H9 (cell line): ENCODE data around the gene ODAD4. TPM values are rescaled to one million over a fixed set of nuclear protein-coding genes. Genes with fewer than 3 reads are reported as not detected.

Source experiments
- DNase-seq: peaks from one replicate; pipeline ENCODE4 v3.0.0-alpha.2; 2017
- H2AFZ ChIP-seq: one replicate; pipeline ENCODE4 v1.6.1; 2013; ENCODE audit warnings: mild to moderate bottlenecking, low read length, control low read depth, moderate library complexity
- H2AK5ac ChIP-seq: 2 replicates; pipeline ENCODE4 v1.6.1; 2013; ENCODE audit warnings: low read length, control low read depth, mixed read lengths; ENCODE audit not compliant: insufficient read length
- H2BK120ac ChIP-seq: one replicate; pipeline ENCODE4 v1.6.1; 2013; ENCODE audit warnings: low read depth, mild to moderate bottlenecking, low read length, control low read depth, inconsistent platforms; ENCODE audit not compliant: poor library complexity, severe bottlenecking
- H2BK12ac ChIP-seq: 2 replicates; pipeline ENCODE4 v1.6.1; 2013; ENCODE audit warnings: low read length, control low read depth, mixed read lengths, low read depth; ENCODE audit not compliant: insufficient read length
- H2BK15ac ChIP-seq: 2 replicates; pipeline ENCODE4 v1.6.1; 2013; ENCODE audit warnings: low read depth, low read length, control low read depth
- H2BK20ac ChIP-seq: one replicate; pipeline ENCODE4 v1.6.1; 2013; ENCODE audit warnings: low read depth, mild to moderate bottlenecking, low read length, control low read depth, inconsistent platforms; ENCODE audit not compliant: poor library complexity, severe bottlenecking
- H2BK5ac ChIP-seq: 2 replicates; pipeline ENCODE4 v1.6.1; 2013; ENCODE audit warnings: low read length, control low read depth, mixed read lengths; ENCODE audit not compliant: insufficient read length
- H3K14ac ChIP-seq: 2 replicates; pipeline ENCODE4 v1.6.1; 2013; ENCODE audit warnings: low read length, control low read depth; ENCODE audit not compliant: insufficient read depth
- H3K18ac ChIP-seq: 2 replicates; pipeline ENCODE4 v1.6.1; 2013; ENCODE audit warnings: low read depth, mild to moderate bottlenecking, mixed read lengths, low read length, control low read depth; ENCODE audit not compliant: insufficient read length
- H3K23ac ChIP-seq: 2 replicates; pipeline ENCODE4 v1.6.1; 2013; ENCODE audit warnings: low read length, control low read depth, mixed read lengths, low read depth; ENCODE audit not compliant: insufficient read length
- H3K23me2 ChIP-seq: 2 replicates; pipeline ENCODE4 v1.6.1; 2013; ENCODE audit warnings: low read depth, mild to moderate bottlenecking, mixed read lengths, low read length, control low read depth; ENCODE audit not compliant: insufficient read length, poor library complexity, severe bottlenecking
- H3K27ac ChIP-seq: 2 replicates; pipeline ENCODE4 v1.5.1; 2013; ENCODE audit warnings: low read length, control low read depth, mixed read lengths, low read depth; ENCODE audit not compliant: insufficient read length
- H3K27me3 ChIP-seq: 2 replicates; pipeline ENCODE4 v1.6.1; 2013; ENCODE audit warnings: low read length, control low read depth, inconsistent platforms; ENCODE audit not compliant: insufficient read depth
- H3K4ac ChIP-seq: 2 replicates; pipeline ENCODE4 v1.6.1; 2013; ENCODE audit warnings: low read depth, mild to moderate bottlenecking, control low read depth, inconsistent platforms, low read length, moderate library complexity
- H3K4me1 ChIP-seq: 2 replicates; pipeline ENCODE4 v1.6.1; 2013; ENCODE audit warnings: low read length, control low read depth, inconsistent platforms; ENCODE audit not compliant: insufficient read depth
- H3K4me2 ChIP-seq: 2 replicates; pipeline ENCODE4 v1.6.1; 2013; ENCODE audit warnings: low read length, control low read depth, mixed read lengths; ENCODE audit not compliant: insufficient read length, insufficient read depth
- H3K56ac ChIP-seq: 2 replicates; pipeline ENCODE4 v1.6.1; 2013; ENCODE audit warnings: low read depth, mild to moderate bottlenecking, mixed read lengths, low read length, control low read depth; ENCODE audit not compliant: insufficient read length
- H3K79me1 ChIP-seq: 2 replicates; pipeline ENCODE4 v1.6.1; 2013; ENCODE audit warnings: low read depth, mild to moderate bottlenecking, moderate library complexity, low read length, control low read depth, inconsistent platforms; ENCODE audit not compliant: insufficient read depth, poor library complexity, severe bottlenecking
- H3K79me2 ChIP-seq: 2 replicates; pipeline ENCODE4 v1.6.1; 2013; ENCODE audit warnings: low read length, control low read depth, inconsistent platforms; ENCODE audit not compliant: insufficient read depth
- H3K9ac ChIP-seq: 2 replicates; pipeline ENCODE4 v1.6.1; 2013; ENCODE audit warnings: low read length, control low read depth, mixed read lengths; ENCODE audit not compliant: insufficient read length; ENCODE audit errors: extremely low read depth
- H3K9me3 ChIP-seq: one replicate; pipeline ENCODE4 v1.6.1; 2013; ENCODE audit warnings: low read depth, low read length, inconsistent platforms; ENCODE audit not compliant: control insufficient read depth
- H3T11ph ChIP-seq: one replicate; pipeline ENCODE4 v1.6.1; 2013; ENCODE audit warnings: mild to moderate bottlenecking, low read length, control low read depth, inconsistent platforms
- H4K20me1 ChIP-seq: one replicate; pipeline ENCODE4 v1.6.1; 2013; ENCODE audit not compliant: control insufficient read depth, insufficient read length, insufficient read depth
- H4K5ac ChIP-seq: 2 replicates; pipeline ENCODE4 v1.6.1; 2013; ENCODE audit warnings: low read depth, mild to moderate bottlenecking, mixed read lengths, low read length, control low read depth; ENCODE audit not compliant: insufficient read length
- H4K8ac ChIP-seq: replicated peaks from 2 replicates; pipeline ENCODE4 v1.6.1; 2013; ENCODE audit warnings: low read length, control low read depth, mixed read lengths, low read depth; ENCODE audit not compliant: insufficient read length
- H4K91ac ChIP-seq: 2 replicates; pipeline ENCODE4 v1.6.1; 2013; ENCODE audit warnings: low read depth, mild to moderate bottlenecking, moderate library complexity, mixed read lengths, low read length, control low read depth; ENCODE audit not compliant: insufficient read length
- H3K27ac Mint-ChIP-seq, 3 experiments: 2 replicates in 2 of 3; 3 replicates in 1 of 3; pipeline ENCODE4 v1.8.0; 2020 to 2021; ENCODE audit warnings: mixed read lengths in 3 of 3, mild to moderate bottlenecking in 1 of 3, moderate library complexity in 1 of 3
- H3K27me3 Mint-ChIP-seq: 2 replicates; pipeline ENCODE4 v1.8.0; 2021; ENCODE audit warnings: low read depth, mild to moderate bottlenecking, moderate library complexity, mixed read lengths
- H3K36me3 Mint-ChIP-seq, 3 experiments: 2 replicates in 2 of 3; 3 replicates in 1 of 3; pipeline ENCODE4 v1.8.0; 2020 to 2021; ENCODE audit warnings: low read depth in 3 of 3, mixed read lengths in 3 of 3; ENCODE audit not compliant: insufficient read depth in 1 of 3
- H3K4me1 Mint-ChIP-seq, 2 experiments: 2 replicates each; pipeline ENCODE4 v1.8.0; 2020; ENCODE audit warnings: mixed read lengths in 2 of 2
- H3K4me3 Mint-ChIP-seq, 2 experiments: 2 replicates in 1 of 2; 3 replicates in 1 of 2; pipeline ENCODE4 v1.8.0; 2020 to 2021; ENCODE audit warnings: mild to moderate bottlenecking in 2 of 2, mixed read lengths in 2 of 2, moderate library complexity in 1 of 2
- H3K9me3 Mint-ChIP-seq, 2 experiments: 2 replicates in 1 of 2; 3 replicates in 1 of 2; pipeline ENCODE4 v1.8.0; 2020; ENCODE audit warnings: mild to moderate bottlenecking in 2 of 2, mixed read lengths in 2 of 2, moderate library complexity in 1 of 2
- WGBS: extraction: QIAGEN DNeasy Blood & Tissue Kit; methylation state at CpG from one replicate; pipeline ENCODE4 v1.1.7; 2013; ENCODE audit warnings: missing lambda C conversion rate, low lambda C conversion rate, mixed read lengths; ENCODE audit not compliant: insufficient read length; ENCODE audit errors: extremely low coverage; 5-methylcytosine and 5-hydroxymethylcytosine counted together
- total RNA-seq: library from RNA; stranded (reverse); gene quantifications from 2 replicates; pipeline ENCODE4 v1.2.1, GENCODE V29; 2021
- TF ChIP-seq, protein P1 (sequence below): fragments of 200-600 bp; sonication (generic); conservative IDR thresholded peaks from 3 replicates; pipeline ENCODE4 v1.8.0; 2021; ENCODE audit warnings: antibody characterized with exemption, mild to moderate bottlenecking

ODAD4 gene
- total RNA-seq, 1 experiment from 2014 or later = 2.1 TPM

GRCh38 chr17:41915566-41915965 is 14.9 kb upstream of the ODAD4 start:
- Histone ChIP-seq H3K4me2 (peak overlapping the region; percentile 26), H2BK12ac (no peak overlapping the region), H4K8ac (no peak overlapping the region), H3K27me3 (no peaks in the 10 kb centered on the region), H4K20me1 (peaks cover 11% of the 10 kb centered on the region), H3K79me2 (peaks cover 53% of the 10 kb centered on the region), H3K27ac (no peak overlapping the region), H3K4me1 (peaks cover 8% of the 10 kb centered on the region; the same call in 1 of the 2 replicates), H4K5ac (no peak overlapping the region), H3K4ac (no peak overlapping the region), H2AFZ (no peak overlapping the region), H2BK5ac (no peak overlapping the region), H3K18ac (no peak overlapping the region), H3K23ac (no peak overlapping the region), H3K9ac (no peak overlapping the region), H3K56ac (no peak overlapping the region), H3T11ph (no peak overlapping the region), H2BK120ac (no peak overlapping the region), H3K14ac (no peak overlapping the region), H3K23me2 (peaks cover 11% of the 10 kb centered on the region), H2AK5ac (no peak overlapping the region), H2BK15ac (no peak overlapping the region), H3K9me3 (no peaks in the 10 kb centered on the region), H4K91ac (no peak overlapping the region), H2BK20ac (no peak overlapping the region), H3K79me1 (peaks cover 13% of the 10 kb centered on the region)
- H3K4me1 Mint-ChIP-seq = peaks cover 43 to 50% of the 10 kb centered on the region in 2 experiments
- H3K9me3 Mint-ChIP-seq = no peaks in the 10 kb centered on the region
- no CpG with 5 or more reads among the region's 2 CpGs for WGBS
- no peaks in the 10 kb centered on the region for H3K27me3 Mint-ChIP-seq
- TF ChIP-seq, protein P1, sequence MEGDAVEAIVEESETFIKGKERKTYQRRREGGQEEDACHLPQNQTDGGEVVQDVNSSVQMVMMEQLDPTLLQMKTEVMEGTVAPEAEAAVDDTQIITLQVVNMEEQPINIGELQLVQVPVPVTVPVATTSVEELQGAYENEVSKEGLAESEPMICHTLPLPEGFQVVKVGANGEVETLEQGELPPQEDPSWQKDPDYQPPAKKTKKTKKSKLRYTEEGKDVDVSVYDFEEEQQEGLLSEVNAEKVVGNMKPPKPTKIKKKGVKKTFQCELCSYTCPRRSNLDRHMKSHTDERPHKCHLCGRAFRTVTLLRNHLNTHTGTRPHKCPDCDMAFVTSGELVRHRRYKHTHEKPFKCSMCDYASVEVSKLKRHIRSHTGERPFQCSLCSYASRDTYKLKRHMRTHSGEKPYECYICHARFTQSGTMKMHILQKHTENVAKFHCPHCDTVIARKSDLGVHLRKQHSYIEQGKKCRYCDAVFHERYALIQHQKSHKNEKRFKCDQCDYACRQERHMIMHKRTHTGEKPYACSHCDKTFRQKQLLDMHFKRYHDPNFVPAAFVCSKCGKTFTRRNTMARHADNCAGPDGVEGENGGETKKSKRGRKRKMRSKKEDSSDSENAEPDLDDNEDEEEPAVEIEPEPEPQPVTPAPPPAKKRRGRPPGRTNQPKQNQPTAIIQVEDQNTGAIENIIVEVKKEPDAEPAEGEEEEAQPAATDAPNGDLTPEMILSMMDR = no peak
- H3K27ac Mint-ChIP-seq = peak overlapping the region; percentile 45 to 93 (median 88)
- peaks cover 35 to 47% (median 41%) of the 10 kb centered on the region in 3 experiments; a peak in 6 of 7 replicates for H3K36me3 Mint-ChIP-seq
- no peak for DNase-seq
- peak overlapping the region; percentile 39 to 90 for H3K4me3 Mint-ChIP-seq
